ENCODE data around the gene ADCY1. TPM values are rescaled to one million over a fixed set of nuclear protein-coding genes. Genes with fewer than 3 reads are reported as not detected.

Gene ADCY1
- total RNA-seq, 4 donors from 2014 or later: 0.34 to 1.9 (median 0.37) TPM

GRCh38 chr7:45589061-45589460 is 14.9 kb downstream of the ADCY1 start:
- Histone ChIP-seq H3K4me3 (no peak overlapping the region), H3K27ac (no peak overlapping the region), H3K27me3 (no peaks in the 10 kb centered on the region), H3K4me1 (no peaks in the 10 kb centered on the region), H3K9me3 (no peaks in the 10 kb centered on the region), H3K36me3 (no peaks in the 10 kb centered on the region)
- DNase-seq: no peak
- WGBS, 2 donors: 78 to 80% methylated on average over 1 to 6 of the region's 10 CpGs
- intact Hi-C loops (cut with DNase I): no loop called here
- TF ChIP-seq CTCF (IDR thresholded peaks at IDR 0.05) (no peak), POLR2A (IDR thresholded peaks at IDR 0.05) (no peak)

DNA sequence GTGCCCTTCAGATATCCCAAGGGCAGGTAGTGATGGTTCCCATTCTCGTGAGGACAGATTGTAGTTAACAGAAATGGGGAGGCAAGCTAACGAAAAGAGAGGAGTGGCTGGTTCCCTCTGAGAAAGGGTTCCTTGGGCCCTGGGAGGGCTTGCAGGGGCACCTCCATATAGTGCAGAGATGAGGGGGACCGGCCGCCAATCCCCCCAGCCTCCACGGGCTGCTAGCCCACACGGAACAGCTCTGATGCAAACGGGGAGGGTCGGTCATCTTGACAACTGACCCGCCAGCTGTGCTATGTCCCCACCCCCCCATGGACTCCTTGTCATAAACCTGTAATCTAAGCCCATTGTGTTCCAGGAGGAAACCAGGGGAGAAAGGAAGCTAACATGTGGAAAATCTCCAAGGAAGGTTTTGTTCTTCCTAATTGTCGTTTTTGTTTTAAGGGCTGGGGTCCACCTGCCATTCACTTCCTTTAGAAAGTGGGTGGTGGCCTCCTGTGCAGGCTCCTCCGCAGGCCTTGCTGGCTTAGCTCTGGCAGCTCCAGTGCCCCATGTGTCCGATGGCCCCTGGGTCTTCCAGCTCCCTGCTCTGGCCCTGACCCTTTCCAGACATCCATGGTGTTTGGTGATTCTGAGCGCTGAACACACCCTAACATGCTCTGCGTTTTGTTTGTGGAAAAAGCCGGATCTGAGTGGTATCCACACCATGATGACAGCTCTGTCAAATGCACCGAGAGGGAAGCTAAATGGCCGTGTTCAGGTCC is 15.9 kb downstream of the ADCY1 start:
- H3K27ac ChIP-seq: no peak overlapping the region
- no peak for DNase-seq
- no peaks in the 10 kb centered on the region for H3K36me3 ChIP-seq
- H3K27me3 ChIP-seq: no peaks in the 10 kb centered on the region
- TF ChIP-seq POLR2A (IDR thresholded peaks at IDR 0.05): no peak
- no peak for TF ChIP-seq CTCF (IDR thresholded peaks at IDR 0.05)
- intact Hi-C loops (cut with DNase I): no loop called here
- no peaks in the 10 kb centered on the region for H3K4me1 ChIP-seq
- no peaks in the 10 kb centered on the region for H3K9me3 ChIP-seq
- WGBS, 2 donors: 71 to 79% methylated on average over 12 to 15 of the region's 17 CpGs
- no peak overlapping the region for H3K4me3 ChIP-seq

DNA sequence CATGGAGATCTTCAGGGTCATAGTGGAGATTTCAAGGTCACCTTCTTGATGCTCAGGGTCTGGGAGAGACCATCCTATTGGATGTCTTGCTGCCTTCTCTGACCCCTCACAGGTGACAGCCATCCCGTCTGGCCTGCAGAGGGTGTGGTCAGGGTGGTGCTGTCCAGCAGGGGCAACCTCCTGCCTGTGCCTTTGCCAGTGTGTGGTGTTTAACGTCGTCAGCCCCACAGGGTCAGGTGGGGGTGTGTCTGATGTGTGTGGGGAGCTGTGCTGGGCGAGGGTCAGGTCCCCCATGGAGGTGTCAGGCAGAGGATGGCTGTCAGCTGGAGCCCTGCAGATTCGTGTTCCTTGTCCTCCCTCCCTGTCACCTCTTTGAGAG is 16.5 kb downstream of the ADCY1 start:
- TF ChIP-seq CTCF (IDR thresholded peaks at IDR 0.05): no peak
- no peak for TF ChIP-seq POLR2A (IDR thresholded peaks at IDR 0.05)
- Histone ChIP-seq H3K36me3 (no peaks in the 10 kb centered on the region), H3K27me3 (no peaks in the 10 kb centered on the region), H3K4me1 (no peaks in the 10 kb centered on the region), H3K27ac (no peak overlapping the region), H3K4me3 (no peak overlapping the region), H3K9me3 (no peaks in the 10 kb centered on the region)
- WGBS, 2 donors: 28 to 38% methylated on average over 5 of the region's 5 CpGs
- intact Hi-C loops (cut with DNase I): no loop called here
- no peak for DNase-seq

DNA sequence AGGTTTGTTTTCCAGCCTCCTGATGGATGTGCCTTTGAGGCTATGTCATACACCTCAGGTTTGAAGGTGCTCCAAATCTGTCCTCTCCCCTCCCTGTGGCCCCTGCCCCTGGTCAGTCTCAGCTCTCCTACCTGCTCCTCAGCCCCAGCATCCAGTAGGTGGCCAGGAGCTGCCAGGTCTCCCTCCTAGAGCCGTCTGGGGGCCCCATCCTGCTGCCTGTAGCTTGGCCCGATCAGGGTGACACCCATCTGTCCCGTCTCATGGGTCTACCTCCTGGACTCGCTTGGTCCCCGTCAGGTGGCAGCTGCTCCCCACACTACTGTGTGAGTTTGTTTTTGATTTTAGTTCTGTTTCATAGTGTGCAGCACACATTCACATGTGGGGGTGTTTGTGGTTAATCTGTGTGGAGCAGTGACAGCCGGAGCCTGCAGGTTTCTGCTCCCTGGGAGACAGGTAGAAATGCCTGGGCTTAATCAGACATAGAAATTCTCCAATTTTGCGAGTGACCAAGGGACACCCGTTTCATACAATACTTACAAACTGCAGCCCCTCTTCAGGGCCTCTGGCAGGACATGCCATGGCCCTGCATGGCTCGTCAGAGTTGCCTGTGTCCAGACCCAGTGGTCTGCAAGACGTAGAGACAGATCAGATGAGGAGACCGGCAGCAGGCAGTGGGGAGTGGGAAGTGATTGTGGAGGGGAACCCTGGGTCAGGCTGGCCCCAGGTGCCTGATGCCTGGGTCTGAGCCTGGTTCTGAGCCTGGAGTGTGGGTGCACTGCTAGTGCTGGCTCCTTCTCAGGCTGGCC is 17.1 kb downstream of the ADCY1 start:
- Histone ChIP-seq H3K4me3 (no peak overlapping the region), H3K36me3 (no peaks in the 10 kb centered on the region), H3K9me3 (no peaks in the 10 kb centered on the region), H3K27ac (no peak overlapping the region), H3K4me1 (no peaks in the 10 kb centered on the region), H3K27me3 (no peaks in the 10 kb centered on the region)
- DNase-seq: no peak
- TF ChIP-seq CTCF (IDR thresholded peaks at IDR 0.05): no peak
- TF ChIP-seq POLR2A (IDR thresholded peaks at IDR 0.05): no peak
- intact Hi-C loops (cut with DNase I): no loop called here
- WGBS, 2 donors: 85 to 87% methylated on average over 7 to 8 of the region's 11 CpGs

All from esophagus squamous epithelium (tissue), 5 donors.